Colonic mucosa (tissue), 4 donors: ENCODE data around the gene DTNBP1. TPM values are rescaled to one million over a fixed set of nuclear protein-coding genes. Genes with fewer than 3 reads are reported as not detected.

Source experiments
- DNase-seq: peaks from one replicate; pipeline ENCODE4 v3.0.0-alpha.2; 2020
- H3K27ac ChIP-seq: fragments of 200-600 bp; one replicate; pipeline ENCODE4 v1.8.0; 2021
- H3K27me3 ChIP-seq: fragments of 200-600 bp; one replicate; pipeline ENCODE4 v1.8.0; 2021
- H3K36me3 ChIP-seq: fragments of 200-600 bp; one replicate; pipeline ENCODE4 v1.8.0; 2021
- H3K4me1 ChIP-seq: fragments of 200-600 bp; one replicate; pipeline ENCODE4 v1.8.0; 2021; ENCODE audit warnings: mild to moderate bottlenecking
- H3K4me3 ChIP-seq: fragments of 200-600 bp; one replicate; pipeline ENCODE4 v1.8.0; 2021
- H3K9ac ChIP-seq, 2 donors: one replicate each; pipeline ENCODE4 v1.7.0; 2013; ENCODE audit warnings: control low read depth in 2 of 2, low read depth in 2 of 2, low read length in 2 of 2
- H3K9me3 ChIP-seq: fragments of 200-600 bp; one replicate; pipeline ENCODE4 v1.8.0; 2021
- CTCF ChIP-seq: fragments of 200-600 bp; IDR thresholded peaks from one replicate; pipeline ENCODE4 v1.8.0; 2022; ENCODE audit warnings: antibody characterized with exemption, mild to moderate bottlenecking
- intact Hi-C: fragments of 100-400 bp; cut with DNase I; formaldehyde crosslinking; loops from one replicate; pipeline ENCODE4 v1.14.1; 2022
- total RNA-seq, 2 donors: library from RNA; stranded (reverse); fragmentation: NEBNext Ultra II Directional in 1 of 2; extraction: Animal tissue kit (Norgen Biotek cat#: 25700) in 1 of 2; gene quantifications; one replicate each; pipeline ENCODE4 v1.2.1, GENCODE V29; 2021
- donor health status: healthy.
- donor health status: DM: no; HTN: no; CAD: no.
- donor health status: DM: no; HTN: no; CAD: no.

The DTNBP1 gene
- total RNA-seq, 2 donors from 2014 or later: 17.4 to 22.0 TPM

GRCh38 chr6:15604843-15605242 lies 58.0 kb downstream of the DTNBP1 start:
- Histone ChIP-seq H3K27ac (no peak overlapping the region), H3K9ac (no peak overlapping the region), H3K36me3 (no peaks in the 10 kb centered on the region), H3K4me1 (no peaks in the 10 kb centered on the region), H3K4me3 (no peak overlapping the region), H3K27me3 (no peaks in the 10 kb centered on the region), H3K9me3 (no peaks in the 10 kb centered on the region)
- TF ChIP-seq CTCF: no peak
- DNase-seq: no peak
- intact Hi-C loops: no loop called here

GRCh38 chr6:15602154-15602553 lies 60.7 kb downstream of the DTNBP1 start:
- no peaks in the 10 kb centered on the region for H3K36me3 ChIP-seq
- no peaks in the 10 kb centered on the region for H3K9me3 ChIP-seq
- no peaks in the 10 kb centered on the region for H3K27me3 ChIP-seq
- no peak overlapping the region for H3K4me3 ChIP-seq
- no peak for TF ChIP-seq CTCF
- no peak for DNase-seq
- no peaks in the 10 kb centered on the region for H3K4me1 ChIP-seq
- intact Hi-C loops: no loop called here
- no peak overlapping the region for H3K9ac ChIP-seq
- no peak overlapping the region for H3K27ac ChIP-seq

- no peaks in the 10 kb centered on the region for H3K9me3 ChIP-seq
- H3K4me3 ChIP-seq: no peak overlapping the region
- no peak overlapping the region for H3K27ac ChIP-seq
- intact Hi-C loops: no loop called here
- DNase-seq: no peak
- H3K9ac ChIP-seq: no peak overlapping the region
- H3K36me3 ChIP-seq: no peaks in the 10 kb centered on the region
- no peaks in the 10 kb centered on the region for H3K4me1 ChIP-seq
- TF ChIP-seq CTCF: no peak
- H3K27me3 ChIP-seq: no peaks in the 10 kb centered on the region
These were observed 64.5 kb downstream of the DTNBP1 start for GRCh38 chr6:15598273-15598798.

- Histone ChIP-seq H3K4me3 (no peak overlapping the region), H3K9me3 (no peaks in the 10 kb centered on the region), H3K9ac (no peak overlapping the region), H3K4me1 (no peaks in the 10 kb centered on the region), H3K27ac (no peak overlapping the region), H3K36me3 (no peaks in the 10 kb centered on the region), H3K27me3 (no peaks in the 10 kb centered on the region)
- TF ChIP-seq CTCF: no peak
- no peak for DNase-seq
- intact Hi-C loops: no loop called here
These were observed 66.5 kb downstream of the DTNBP1 start for GRCh38 chr6:15596186-15596896.

GRCh38 chr6:15595461-15596173 lies 67.2 kb downstream of the DTNBP1 start:
- TF ChIP-seq CTCF: no peak
- H3K9me3 ChIP-seq: no peaks in the 10 kb centered on the region
- H3K9ac ChIP-seq: no peak overlapping the region
- intact Hi-C loops: no loop called here
- H3K27me3 ChIP-seq: no peaks in the 10 kb centered on the region
- DNase-seq: no peak
- H3K27ac ChIP-seq: no peak overlapping the region
- H3K4me1 ChIP-seq: no peaks in the 10 kb centered on the region
- H3K36me3 ChIP-seq: no peaks in the 10 kb centered on the region
- H3K4me3 ChIP-seq: no peak overlapping the region
